OCI-LY7 (cell line): ENCODE data around the gene ALG14.

Experiments
- CTCF ChIP-seq: fragments of 200-600 bp; sonication (generic); conservative IDR thresholded peaks from 2 replicates; pipeline ENCODE4 v1.5.1; 2014; ENCODE audit warnings: mild to moderate bottlenecking, antibody characterized with exemption, low read length, moderate library complexity, mixed read lengths
- EZH2phosphoT487 ChIP-seq: fragments of 200-600 bp; sonication (generic); IDR thresholded peaks from 2 replicates; pipeline ENCODE4 v1.6.1; 2018; ENCODE audit warnings: low read depth, borderline replicate concordance, mild to moderate bottlenecking, mixed run types, antibody characterized with exemption, low read length, moderate library complexity, mixed read lengths

GRCh38 chr1:94951509-94952208 is 121.1 kb downstream of the ALG14 start:
- TF ChIP-seq CTCF (no peak), EZH2phosphoT487 (no peak)
